BLaER1 treated with 17β-estradiol and CSF1 and Interleukin-3, amounts not matched to agents 10 nM and 100 nM (cell line): ENCODE data around the gene ARMC2.

Source experiments
- H3K27ac ChIP-seq, 11 experiments: shearing (Covaris generic); formaldehyde crosslinking; 2 replicates each; pipeline ENCODE4 v1.8.1; 2022
- H3K27me3 ChIP-seq, 11 experiments: shearing (Covaris generic); formaldehyde crosslinking; 2 replicates each; pipeline ENCODE4 v1.8.1; 2022
- H3K36me3 ChIP-seq, 11 experiments: shearing (Covaris generic); formaldehyde crosslinking; 2 replicates each; pipeline ENCODE4 v1.8.1; 2022
- H3K4me1 ChIP-seq, 10 experiments: shearing (Covaris generic); formaldehyde crosslinking; 2 replicates each; pipeline ENCODE4 v1.8.1; 2022
- H3K4me2 ChIP-seq, 11 experiments: shearing (Covaris generic); formaldehyde crosslinking; 2 replicates each; pipeline ENCODE4 v1.8.1; 2022
- H3K4me3 ChIP-seq, 10 experiments: shearing (Covaris generic); formaldehyde crosslinking; 2 replicates each; pipeline ENCODE4 v1.8.1; 2022
- H3K9ac ChIP-seq, 11 experiments: shearing (Covaris generic); formaldehyde crosslinking; 2 replicates each; pipeline ENCODE4 v1.8.1; 2022
- H3K9me3 ChIP-seq, 11 experiments: shearing (Covaris generic); formaldehyde crosslinking; replicated peaks in 1 of 11; 2 replicates each; pipeline ENCODE4 v1.8.1; 2022
- H4K20me1 ChIP-seq, 11 experiments: shearing (Covaris generic); formaldehyde crosslinking; 2 replicates each; pipeline ENCODE4 v1.8.1; 2022
- Cebpa-rat ChIP-seq, 11 experiments: shearing (Covaris generic); IDR thresholded peaks; 2 replicates each; pipeline ENCODE4 v1.8.1; 2022

Gene ARMC2

DNA sequence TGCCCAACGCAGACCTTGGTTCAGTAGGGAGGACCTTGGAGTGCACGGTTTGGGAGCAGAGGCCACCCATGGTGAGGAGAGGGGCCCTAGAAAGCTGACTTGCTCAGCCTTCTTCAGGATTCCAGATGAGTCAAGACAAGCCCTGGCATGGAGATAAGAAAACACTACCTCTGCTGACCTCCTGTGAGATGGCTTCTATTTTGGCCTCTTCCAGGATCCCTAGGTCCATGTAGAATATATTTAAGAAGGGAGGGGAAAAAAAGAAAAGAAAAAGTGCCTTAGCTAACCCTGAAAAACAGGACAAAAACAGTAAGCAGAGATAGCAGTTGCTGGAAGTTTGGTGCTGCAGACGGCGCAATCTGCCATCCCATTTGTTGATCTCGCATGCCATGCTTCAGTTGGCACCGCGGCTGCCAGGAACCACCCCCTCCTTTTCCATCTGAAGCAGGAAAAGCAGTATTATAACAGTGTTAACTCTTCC is 100.0 kb downstream of the ARMC2 start:
- H3K27ac ChIP-seq = peak overlapping the region; percentile 67 to 97 (median 94)
- H3K4me1 ChIP-seq = peaks cover 63 to 87% (median 68%) of the 10 kb centered on the region in 10 experiments
- H3K9me3 ChIP-seq = no peaks in the 10 kb centered on the region; a peak in 1 of 22 replicates
- no peak for TF ChIP-seq Cebpa-rat (IDR thresholded peaks at IDR 0.05)
- no peaks in the 10 kb centered on the region for H3K27me3 ChIP-seq
- H3K4me2 ChIP-seq = peak overlapping the region; percentile 69 to 97 (median 89)
- H3K9ac ChIP-seq = peak overlapping the region; percentile 63 to 89 (median 81)
- peak overlapping the region in 9 of 10 experiments; percentile 14 to 64 (median 39); a peak in 15 of 20 replicates for H3K4me3 ChIP-seq
- no peaks in the 10 kb centered on the region for H4K20me1 ChIP-seq
- no peaks in the 10 kb centered on the region for H3K36me3 ChIP-seq

DNA sequence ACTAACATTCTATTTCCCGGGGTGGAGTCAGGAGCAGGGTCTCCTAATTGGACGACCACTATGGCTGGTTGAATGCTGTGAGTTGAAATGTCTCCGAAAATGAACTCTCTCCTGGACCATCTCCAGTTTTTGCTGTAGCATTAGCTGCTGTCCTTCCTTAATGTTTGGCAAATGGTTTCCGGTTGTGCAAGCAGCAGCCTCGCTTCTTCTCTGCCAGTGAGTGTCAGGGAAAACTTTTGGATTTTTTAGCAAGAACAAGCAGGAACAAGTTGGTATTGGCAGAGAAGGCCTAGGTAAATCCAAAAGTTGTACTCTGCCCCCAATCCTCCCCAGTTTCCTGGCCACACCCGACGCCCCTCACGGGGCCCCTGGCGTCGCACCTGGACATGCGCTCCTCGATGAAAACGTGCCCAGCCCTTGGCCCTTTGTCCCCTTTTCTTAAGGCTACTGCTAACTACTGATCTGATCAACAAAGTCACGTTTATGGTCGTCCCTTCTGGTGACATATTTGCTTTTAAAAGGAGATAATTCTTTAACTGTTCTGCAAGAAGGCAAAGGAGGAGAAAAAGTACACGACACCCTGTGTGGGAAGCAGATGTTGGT is 103.2 kb downstream of the ARMC2 start:
- H4K20me1 ChIP-seq = no peaks in the 10 kb centered on the region
- H3K4me1 ChIP-seq = peaks cover 32 to 77% (median 49%) of the 10 kb centered on the region in 10 experiments
- H3K9me3 ChIP-seq = no peaks in the 10 kb centered on the region; a peak in 1 of 22 replicates
- TF ChIP-seq Cebpa-rat (IDR thresholded peaks at IDR 0.05) = no peak
- no peaks in the 10 kb centered on the region for H3K36me3 ChIP-seq
- H3K27ac ChIP-seq = peak overlapping the region in 3 of 11 experiments; percentile 21 to 30 (median 25); a peak in 3 of 22 replicates
- no peaks in the 10 kb centered on the region for H3K27me3 ChIP-seq
- H3K4me3 ChIP-seq = no peak overlapping the region
- H3K4me2 ChIP-seq = peak overlapping the region in 3 of 11 experiments; percentile 31 to 91 (median 89); a peak in 7 of 22 replicates
- no peak overlapping the region for H3K9ac ChIP-seq

DNA sequence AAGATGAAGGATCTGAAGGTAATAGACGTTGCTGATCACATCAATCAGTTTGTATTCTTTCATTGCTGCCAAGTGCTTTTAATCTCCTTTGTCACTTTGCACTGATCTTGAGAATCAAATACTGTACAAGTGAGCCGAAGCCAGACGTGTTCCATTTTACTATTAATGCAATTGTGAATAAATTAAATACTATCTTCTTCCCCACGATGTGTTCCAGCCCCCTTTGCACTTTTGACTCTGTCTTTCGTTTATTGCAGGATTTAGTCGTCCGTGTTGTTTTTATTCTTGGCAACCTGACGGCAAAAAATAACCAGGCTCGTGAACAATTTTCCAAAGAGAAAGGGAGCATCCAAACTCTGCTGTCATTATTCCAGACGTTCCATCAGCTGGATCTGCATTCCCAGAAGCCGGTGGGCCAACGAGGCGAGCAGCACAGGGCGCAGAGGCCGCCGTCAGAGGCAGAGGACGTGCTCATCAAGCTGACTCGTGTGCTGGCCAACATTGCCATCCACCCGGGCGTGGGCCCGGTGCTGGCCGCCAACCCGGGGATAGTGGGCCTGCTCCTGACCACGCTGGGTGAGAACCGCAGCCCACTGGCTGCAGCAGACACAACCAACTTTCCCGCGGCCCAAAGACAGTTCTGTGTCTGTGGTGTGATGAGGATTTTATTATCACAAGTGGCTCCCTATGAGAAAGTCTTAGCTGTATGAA is 104.7 kb downstream of the ARMC2 start:
- H3K27ac ChIP-seq = no peak overlapping the region; a peak in 1 of 22 replicates
- H3K4me1 ChIP-seq = peaks cover 21 to 72% (median 38%) of the 10 kb centered on the region in 10 experiments
- no peaks in the 10 kb centered on the region for H4K20me1 ChIP-seq
- no peak for TF ChIP-seq Cebpa-rat (IDR thresholded peaks at IDR 0.05)
- no peaks in the 10 kb centered on the region for H3K36me3 ChIP-seq
- H3K4me2 ChIP-seq = no peak overlapping the region
- H3K27me3 ChIP-seq = no peaks in the 10 kb centered on the region
- no peaks in the 10 kb centered on the region; a peak in 1 of 22 replicates for H3K9me3 ChIP-seq
- H3K9ac ChIP-seq = no peak overlapping the region
- no peak overlapping the region for H3K4me3 ChIP-seq

DNA sequence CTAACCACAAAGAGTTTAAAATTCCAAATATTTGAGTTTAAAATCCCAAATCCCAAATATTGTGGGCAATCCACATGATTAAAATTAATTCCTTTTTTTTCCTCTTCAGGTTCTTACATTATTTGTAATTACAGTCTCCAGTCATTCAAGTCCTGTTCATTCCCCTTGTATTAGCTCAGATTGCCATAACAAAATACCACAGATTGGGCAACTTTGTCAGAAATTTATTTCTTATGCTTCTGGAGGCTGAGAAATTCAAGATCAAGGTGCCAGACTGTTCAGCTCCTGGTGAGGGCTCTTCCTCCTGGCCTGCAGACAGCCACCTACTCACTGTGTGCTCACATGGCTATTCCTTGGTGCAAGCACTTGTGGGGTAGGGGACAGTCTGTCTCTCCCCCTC is 105.5 kb downstream of the ARMC2 start:
- no peak overlapping the region for H3K27ac ChIP-seq
- H3K27me3 ChIP-seq = no peaks in the 10 kb centered on the region
- no peak overlapping the region for H3K9ac ChIP-seq
- no peak overlapping the region for H3K4me2 ChIP-seq
- no peaks in the 10 kb centered on the region; a peak in 1 of 22 replicates for H3K9me3 ChIP-seq
- no peaks in the 10 kb centered on the region for H4K20me1 ChIP-seq
- TF ChIP-seq Cebpa-rat (IDR thresholded peaks at IDR 0.05) = no peak
- H3K4me3 ChIP-seq = no peak overlapping the region
- H3K4me1 ChIP-seq = peaks cover 19 to 72% (median 38%) of the 10 kb centered on the region in 10 experiments
- H3K36me3 ChIP-seq = no peaks in the 10 kb centered on the region

DNA sequence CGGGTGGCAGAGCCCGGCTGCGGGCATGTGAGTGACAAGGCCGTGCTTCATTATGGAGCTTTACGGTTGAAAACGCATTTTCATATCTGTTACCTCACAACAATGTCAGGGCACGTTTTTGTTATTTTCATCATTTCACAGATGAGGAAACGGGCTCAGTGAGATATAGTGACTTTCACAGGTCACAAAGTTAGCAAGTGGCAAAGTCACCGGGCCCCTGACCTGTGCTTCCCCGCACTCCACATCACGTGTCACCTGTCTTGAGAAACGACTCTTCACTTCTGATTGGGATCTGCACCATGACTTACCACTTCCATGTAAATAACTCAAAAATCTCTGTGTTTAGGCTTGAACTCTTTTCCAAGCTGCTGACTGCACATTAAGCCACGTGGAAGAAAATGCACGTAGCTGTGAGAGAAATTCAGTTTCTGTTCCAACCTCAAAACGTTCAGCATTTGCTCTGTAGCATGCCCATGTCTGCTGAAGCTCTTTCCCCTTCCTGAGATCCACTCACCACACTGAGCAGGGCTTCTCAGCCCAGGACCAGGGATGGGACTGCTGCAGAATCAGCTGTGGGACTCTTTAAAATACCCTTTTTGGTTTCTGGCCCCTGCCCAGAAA is 107.2 kb downstream of the ARMC2 start:
- H3K27me3 ChIP-seq = no peaks in the 10 kb centered on the region
- no peak overlapping the region for H3K4me3 ChIP-seq
- peak overlapping the region in 1 of 11 experiments; percentile 13; a peak in 1 of 22 replicates for H3K9ac ChIP-seq
- no peaks in the 10 kb centered on the region for H4K20me1 ChIP-seq
- peak overlapping the region in 1 of 11 experiments; percentile 1; a peak in 2 of 22 replicates for H3K27ac ChIP-seq
- H3K4me1 ChIP-seq = peaks cover 22 to 72% (median 42%) of the 10 kb centered on the region in 10 experiments
- H3K4me2 ChIP-seq = peak overlapping the region in 6 of 11 experiments; percentile 6 to 65 (median 34); a peak in 9 of 22 replicates
- no peak for TF ChIP-seq Cebpa-rat (IDR thresholded peaks at IDR 0.05)
- no peaks in the 10 kb centered on the region for H3K36me3 ChIP-seq
- no peaks in the 10 kb centered on the region; a peak in 1 of 22 replicates for H3K9me3 ChIP-seq

DNA sequence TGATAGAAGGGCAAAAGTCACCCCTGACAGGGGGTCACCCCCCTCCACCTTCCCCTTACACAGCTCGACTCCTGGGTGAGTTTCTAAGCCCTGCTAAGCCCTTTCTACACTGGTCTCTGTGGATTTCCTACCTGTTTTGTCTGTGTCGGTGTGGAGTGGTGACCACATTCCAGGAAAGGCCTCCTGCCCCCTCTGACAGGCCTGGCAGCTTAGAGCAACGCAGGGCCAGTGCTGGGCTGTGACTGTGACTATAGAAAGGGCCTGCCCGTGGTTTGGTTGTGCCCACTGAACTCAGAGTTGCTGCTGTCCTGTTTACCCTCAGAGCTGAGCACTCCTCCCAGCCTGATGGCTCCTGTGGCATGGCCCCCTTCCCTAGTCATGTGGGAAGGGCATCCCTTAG is 109.0 kb downstream of the ARMC2 start:
- H4K20me1 ChIP-seq = no peaks in the 10 kb centered on the region

DNA sequence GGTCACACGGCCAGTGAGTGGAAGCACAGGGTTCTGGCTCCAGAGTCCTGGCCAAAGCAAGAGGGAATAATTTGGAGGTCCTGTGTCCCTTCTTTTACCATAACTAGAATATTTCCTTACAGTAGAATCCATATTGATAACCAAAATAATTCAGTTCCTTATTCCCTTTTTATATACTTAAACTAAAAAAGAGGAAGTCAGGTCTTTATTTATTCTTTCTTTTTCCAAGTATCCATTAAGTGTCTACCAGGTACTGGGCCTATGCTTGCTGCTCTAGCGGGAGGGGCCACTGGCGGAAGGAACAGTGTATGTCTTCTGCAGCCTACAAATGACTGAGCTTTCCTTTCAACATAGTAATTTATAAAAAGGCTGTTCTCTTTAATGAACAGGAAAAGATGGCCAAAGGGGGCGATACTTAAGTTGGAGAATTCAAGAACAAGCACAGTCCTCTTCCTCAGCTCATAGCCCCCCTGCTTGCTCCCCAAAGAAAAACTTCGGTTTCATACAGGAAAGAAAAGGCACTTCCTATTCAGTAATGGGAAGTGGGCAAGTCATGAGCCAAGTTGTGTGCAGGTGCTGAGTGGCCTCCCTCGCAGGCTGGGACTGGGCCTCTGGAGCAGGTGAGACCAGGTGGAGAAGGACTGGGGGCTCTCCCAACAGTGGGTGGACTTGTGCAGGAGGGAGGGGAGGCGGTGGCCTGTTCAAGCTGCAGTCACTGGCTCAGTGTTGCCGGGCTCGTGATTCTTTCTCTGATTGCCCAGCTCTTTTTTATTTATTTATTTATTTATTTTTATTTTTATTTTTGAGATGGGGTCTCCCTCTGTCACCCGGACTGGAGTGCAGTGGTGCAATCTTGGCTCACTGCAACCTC is 110.9 kb downstream of the ARMC2 start:
- H3K36me3 ChIP-seq = no peaks in the 10 kb centered on the region
- no peaks in the 10 kb centered on the region for H3K27me3 ChIP-seq
- H3K4me2 ChIP-seq = peak overlapping the region; percentile 52 to 90 (median 77)
- no peaks in the 10 kb centered on the region for H3K9me3 ChIP-seq
- peak overlapping the region in 1 of 10 experiments; percentile 0; a peak in 1 of 20 replicates for H3K4me3 ChIP-seq
- H3K27ac ChIP-seq = peak overlapping the region in 9 of 11 experiments; percentile 15 to 60 (median 49); a peak in 17 of 22 replicates
- H4K20me1 ChIP-seq = no peaks in the 10 kb centered on the region
- H3K9ac ChIP-seq = peak overlapping the region in 1 of 11 experiments; percentile 16; a peak in 1 of 22 replicates
- H3K4me1 ChIP-seq = peaks cover 22 to 68% (median 52%) of the 10 kb centered on the region in 10 experiments
- no peak for TF ChIP-seq Cebpa-rat (IDR thresholded peaks at IDR 0.05)

More for the DNA sequence above, 109.0 kb downstream of the ARMC2 start:
- Histone ChIP-seq H3K4me2 (peak overlapping the region in 2 of 11 experiments; percentile 19 to 86; a peak in 3 of 22 replicates), H3K27ac (peak overlapping the region in 6 of 11 experiments; percentile 11 to 41 (median 22); a peak in 8 of 22 replicates), H3K36me3 (no peaks in the 10 kb centered on the region), H3K27me3 (no peaks in the 10 kb centered on the region), H3K9ac (no peak overlapping the region), H3K4me3 (no peak overlapping the region), H3K9me3 (no peaks in the 10 kb centered on the region), H3K4me1 (peaks cover 22 to 61% (median 43%) of the 10 kb centered on the region in 10 experiments)
- TF ChIP-seq Cebpa-rat (IDR thresholded peaks at IDR 0.05) = no peak

DNA sequence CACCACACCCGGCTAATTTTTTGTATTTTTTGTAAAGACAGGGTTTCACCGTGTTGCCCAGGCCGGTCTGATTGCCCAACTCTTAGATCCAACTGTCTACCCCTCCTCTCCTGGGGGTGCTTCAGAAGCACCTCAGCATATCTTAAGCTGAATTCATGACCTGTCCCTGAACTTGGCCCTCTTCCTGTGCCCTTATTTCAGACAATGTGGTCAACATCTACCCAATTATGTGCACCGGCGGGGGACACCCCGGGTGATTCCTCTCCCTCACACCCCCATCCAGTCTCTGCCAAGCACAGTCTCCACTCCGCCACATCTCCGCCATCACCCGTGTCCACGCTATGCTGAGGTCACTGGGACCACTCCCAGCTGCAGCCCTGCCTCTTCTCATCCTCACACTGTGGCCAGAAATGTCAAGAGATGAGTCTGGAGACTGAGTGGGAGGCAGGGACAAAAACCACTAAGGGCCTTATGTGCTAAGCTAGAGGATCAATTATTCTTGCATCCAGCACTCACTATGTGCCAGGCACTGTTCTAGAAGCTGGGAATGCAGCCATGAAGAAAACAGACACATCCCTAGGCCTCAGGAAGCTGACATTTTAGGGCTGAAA is 111.9 kb downstream of the ARMC2 start:
- Histone ChIP-seq H3K9me3 (no peaks in the 10 kb centered on the region), H3K27me3 (no peaks in the 10 kb centered on the region), H3K9ac (peak overlapping the region in 1 of 11 experiments; percentile 12; a peak in 1 of 22 replicates), H4K20me1 (no peaks in the 10 kb centered on the region), H3K4me3 (no peak overlapping the region; a peak in 1 of 20 replicates), H3K4me2 (peak overlapping the region; percentile 52 to 90 (median 77)), H3K27ac (peak overlapping the region in 9 of 11 experiments; percentile 15 to 60 (median 49); a peak in 13 of 22 replicates), H3K36me3 (no peaks in the 10 kb centered on the region), H3K4me1 (peaks cover 22 to 62% (median 48%) of the 10 kb centered on the region in 10 experiments)
- no peak for TF ChIP-seq Cebpa-rat (IDR thresholded peaks at IDR 0.05)
